Ovary (tissue), 3 donors: ENCODE results near the gene UBR3.

ENCODE experiments used
- EP300 ChIP-seq: sonication (generic); formaldehyde crosslinking; IDR thresholded peaks from one replicate; pipeline ENCODE4 v1.6.1; 2017; ENCODE audit warnings: antibody characterized with exemption
- POLR2A ChIP-seq: fragments of 450-650 bp; IDR thresholded peaks from one replicate; pipeline ENCODE4 v1.6.1; 2017; ENCODE audit warnings: antibody characterized with exemption, mild to moderate bottlenecking, moderate library complexity
- TF ChIP-seq, protein P1 (sequence below), 3 donors: fragments of 450-650 bp in 2 of 3; fragments of 200-600 bp in 1 of 3; IDR thresholded peaks; one replicate each; pipeline versions ENCODE4 v1.5.1 to v1.8.0; 2016 to 2022; ENCODE audit warnings: antibody characterized with exemption in 3 of 3, mild to moderate bottlenecking in 1 of 3
- donor health status: DM: no; HTN: no; CAD: no.

GRCh38 chr2:169955940-169956339 is 128.7 kb downstream of the UBR3 start:
- TF ChIP-seq EP300 (no peak), POLR2A (no peak)
- TF ChIP-seq, protein P1, sequence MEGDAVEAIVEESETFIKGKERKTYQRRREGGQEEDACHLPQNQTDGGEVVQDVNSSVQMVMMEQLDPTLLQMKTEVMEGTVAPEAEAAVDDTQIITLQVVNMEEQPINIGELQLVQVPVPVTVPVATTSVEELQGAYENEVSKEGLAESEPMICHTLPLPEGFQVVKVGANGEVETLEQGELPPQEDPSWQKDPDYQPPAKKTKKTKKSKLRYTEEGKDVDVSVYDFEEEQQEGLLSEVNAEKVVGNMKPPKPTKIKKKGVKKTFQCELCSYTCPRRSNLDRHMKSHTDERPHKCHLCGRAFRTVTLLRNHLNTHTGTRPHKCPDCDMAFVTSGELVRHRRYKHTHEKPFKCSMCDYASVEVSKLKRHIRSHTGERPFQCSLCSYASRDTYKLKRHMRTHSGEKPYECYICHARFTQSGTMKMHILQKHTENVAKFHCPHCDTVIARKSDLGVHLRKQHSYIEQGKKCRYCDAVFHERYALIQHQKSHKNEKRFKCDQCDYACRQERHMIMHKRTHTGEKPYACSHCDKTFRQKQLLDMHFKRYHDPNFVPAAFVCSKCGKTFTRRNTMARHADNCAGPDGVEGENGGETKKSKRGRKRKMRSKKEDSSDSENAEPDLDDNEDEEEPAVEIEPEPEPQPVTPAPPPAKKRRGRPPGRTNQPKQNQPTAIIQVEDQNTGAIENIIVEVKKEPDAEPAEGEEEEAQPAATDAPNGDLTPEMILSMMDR (IDR thresholded peaks at IDR 0.05) = no peak
